Right lung (tissue), 5 donors: ENCODE measurements around the gene POLRMT. TPM values are rescaled to one million over a fixed set of nuclear protein-coding genes. Genes with fewer than 3 reads are reported as not detected.

ENCODE experiments used
- DNase-seq, 2 donors: peaks; one replicate each; pipeline ENCODE4 v3.0.0-alpha.2; 2013
- polyA plus RNA-seq, 5 donors: library from polyadenylated mRNA; unstranded; fragments of 120-200 nt; gene quantifications; one replicate each; pipeline versions ENCODE4 v1.2.1 to v1.2.3, GENCODE V29; 2013; ENCODE audit warnings: inconsistent platforms in 1 of 5, low replicate concordance in 1 of 5; ENCODE audit not compliant: insufficient read length in 5 of 5, insufficient read depth in 1 of 5

The POLRMT gene
- polyA plus RNA-seq, 5 donors: 28.9 to 46.0 (median 43.0) TPM

- DNase-seq: no peak
Measured at GRCh38 chr19:648904-649801, 15.8 kb upstream of the POLRMT start.

DNA sequence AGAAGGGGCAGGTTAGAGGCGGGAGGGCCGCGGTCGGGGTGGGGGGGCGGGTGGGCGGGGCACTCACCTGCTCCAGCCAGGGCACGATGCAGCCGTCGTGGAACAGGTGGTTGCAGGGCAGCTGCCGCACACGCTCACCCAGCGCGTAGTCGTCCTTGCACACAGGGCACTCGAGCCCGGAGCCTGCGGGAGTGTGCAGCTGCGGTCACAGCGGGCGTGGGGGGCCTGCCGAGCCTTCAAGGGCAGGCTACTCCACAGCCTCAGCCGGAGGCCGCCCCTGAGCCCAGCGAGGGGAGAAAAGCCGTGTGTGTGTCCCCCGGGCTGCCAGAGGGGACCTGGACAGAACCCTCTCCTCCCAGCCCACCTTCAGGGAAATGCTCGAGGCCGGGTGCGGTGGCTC, 15.0 kb upstream of the POLRMT start:
- DNase-seq: no peak

DNA sequence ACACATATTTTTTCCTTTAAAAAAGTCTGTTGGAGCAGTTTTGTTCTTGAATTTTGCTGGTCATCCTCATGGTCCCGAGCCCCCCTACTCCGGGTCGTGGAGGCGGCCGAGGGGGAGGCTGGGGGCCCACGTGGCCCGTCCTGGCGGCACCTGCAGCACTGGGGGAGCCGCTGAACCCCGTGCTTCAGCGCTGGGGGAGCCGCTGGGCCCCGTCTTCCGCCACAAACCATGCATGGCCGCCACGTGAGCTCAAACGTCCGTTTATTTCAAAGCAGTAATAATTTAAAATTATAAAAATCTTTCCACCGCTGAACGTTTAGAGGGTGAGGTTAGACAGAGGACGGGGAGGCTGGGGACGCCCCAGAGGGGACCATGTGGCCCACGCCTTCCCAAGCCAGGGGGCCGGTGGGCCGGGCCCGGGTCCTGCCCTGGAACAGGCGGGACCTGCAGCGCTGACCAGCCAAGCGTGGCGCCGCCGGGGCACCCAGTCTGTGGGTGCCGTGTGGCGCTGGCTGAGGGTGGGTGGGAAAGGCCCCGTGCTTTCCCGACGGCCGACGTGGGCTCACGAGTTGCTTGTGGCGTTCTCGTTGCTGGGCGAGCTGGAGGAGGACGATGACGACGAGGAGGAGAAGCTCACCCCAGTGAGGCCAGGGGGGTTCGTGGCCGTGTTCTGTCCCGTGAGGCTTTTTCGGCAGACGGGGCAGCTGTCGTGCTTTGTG, 14.4 kb upstream of the POLRMT start:
- DNase-seq: no peak

- no peak for DNase-seq
Measured at GRCh38 chr19:646779-647565, 13.6 kb upstream of the POLRMT start.

GRCh38 chr19:645912-646778, 12.8 kb upstream of the POLRMT start:
- DNase-seq: no peak

GRCh38 chr19:644789-645188, 11.5 kb upstream of the POLRMT start:
- no peak for DNase-seq

- DNase-seq: no peak
Measured at GRCh38 chr19:644363-644762, 11.0 kb upstream of the POLRMT start.

GRCh38 chr19:643736-644135, 10.4 kb upstream of the POLRMT start:
- DNase-seq: no peak

GRCh38 chr19:642767-643727, 9.7 kb upstream of the POLRMT start:
- DNase-seq: no peak

GRCh38 chr19:641702-642101, 8.4 kb upstream of the POLRMT start:
- no peak for DNase-seq

GRCh38 chr19:640606-641189, 7.4 kb upstream of the POLRMT start:
- no peak for DNase-seq

DNA sequence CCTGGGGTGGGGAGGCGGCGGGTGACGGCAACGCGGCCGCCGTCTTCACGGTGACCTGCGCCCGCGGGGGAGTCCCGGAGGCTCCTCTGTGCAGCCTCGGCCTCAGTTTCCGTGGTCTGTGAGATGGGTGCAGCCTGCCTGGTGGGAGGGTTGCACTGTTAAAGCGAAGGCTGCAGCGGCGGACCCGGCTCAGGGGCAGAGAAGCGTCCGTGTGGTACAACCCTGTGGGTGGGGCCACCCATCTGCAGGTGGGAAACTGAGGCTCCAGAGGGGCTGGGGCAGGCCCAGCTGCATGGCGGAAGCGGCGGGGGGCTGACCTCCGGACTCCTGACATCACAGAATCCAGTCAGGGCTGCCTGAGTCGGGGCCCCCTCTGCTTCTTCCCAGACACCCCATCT, 6.8 kb upstream of the POLRMT start:
- DNase-seq: no peak

DNA sequence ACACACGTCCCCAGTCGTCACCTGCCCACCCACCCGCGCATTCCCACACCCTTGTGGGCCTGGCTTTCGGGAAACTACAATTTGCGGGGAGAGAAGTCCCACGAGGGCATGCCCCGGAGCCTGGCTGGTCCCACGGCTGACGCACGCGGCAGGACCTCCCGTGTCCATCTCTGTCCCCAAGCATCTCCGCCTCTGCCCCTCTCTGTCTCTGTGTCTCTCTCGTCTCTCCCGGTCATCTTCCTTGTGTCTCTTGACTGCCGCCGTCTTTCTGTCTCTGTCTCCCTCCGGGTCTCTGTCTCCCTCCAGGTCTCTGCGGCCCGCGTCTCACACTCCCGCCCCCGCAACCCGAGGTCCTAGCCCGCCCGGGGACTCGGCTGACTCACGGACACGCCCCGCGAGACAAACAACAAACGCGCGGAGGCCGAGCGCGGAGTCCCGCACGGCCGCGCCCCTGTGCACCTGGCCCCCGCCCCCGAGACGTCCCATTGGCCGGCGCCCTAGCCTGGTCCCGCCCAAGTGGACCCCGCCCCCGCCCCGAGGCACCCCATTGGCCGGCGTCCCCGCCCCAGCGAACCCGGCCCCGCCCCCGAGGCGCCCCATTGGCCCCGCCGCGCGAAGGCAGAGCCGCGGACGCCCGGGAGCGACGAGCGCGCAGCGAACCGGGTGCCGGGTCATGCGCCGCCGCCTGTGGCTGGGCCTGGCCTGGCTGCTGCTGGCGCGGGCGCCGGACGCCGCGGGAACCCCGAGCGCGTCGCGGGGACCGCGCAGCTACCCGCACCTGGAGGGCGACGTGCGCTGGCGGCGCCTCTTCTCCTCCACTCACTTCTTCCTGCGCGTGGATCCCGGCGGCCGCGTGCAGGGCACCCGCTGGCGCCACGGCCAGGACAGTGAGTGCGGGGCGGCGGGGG, 6.2 kb upstream of the POLRMT start, which contains the start of gene FGF22:
FGF22 (plus strand) TSS at position 627 of the 908 bp plus-strand sequence; CDS start at position 674, 47 bp downstream.
- peak; percentile 70 to 71 for DNase-seq

- DNase-seq: no peak
Measured at GRCh38 chr19:638906-639252, 5.5 kb upstream of the POLRMT start.

GRCh38 chr19:634975-635652, 1.8 kb upstream of the POLRMT start:
- no peak for DNase-seq

DNA sequence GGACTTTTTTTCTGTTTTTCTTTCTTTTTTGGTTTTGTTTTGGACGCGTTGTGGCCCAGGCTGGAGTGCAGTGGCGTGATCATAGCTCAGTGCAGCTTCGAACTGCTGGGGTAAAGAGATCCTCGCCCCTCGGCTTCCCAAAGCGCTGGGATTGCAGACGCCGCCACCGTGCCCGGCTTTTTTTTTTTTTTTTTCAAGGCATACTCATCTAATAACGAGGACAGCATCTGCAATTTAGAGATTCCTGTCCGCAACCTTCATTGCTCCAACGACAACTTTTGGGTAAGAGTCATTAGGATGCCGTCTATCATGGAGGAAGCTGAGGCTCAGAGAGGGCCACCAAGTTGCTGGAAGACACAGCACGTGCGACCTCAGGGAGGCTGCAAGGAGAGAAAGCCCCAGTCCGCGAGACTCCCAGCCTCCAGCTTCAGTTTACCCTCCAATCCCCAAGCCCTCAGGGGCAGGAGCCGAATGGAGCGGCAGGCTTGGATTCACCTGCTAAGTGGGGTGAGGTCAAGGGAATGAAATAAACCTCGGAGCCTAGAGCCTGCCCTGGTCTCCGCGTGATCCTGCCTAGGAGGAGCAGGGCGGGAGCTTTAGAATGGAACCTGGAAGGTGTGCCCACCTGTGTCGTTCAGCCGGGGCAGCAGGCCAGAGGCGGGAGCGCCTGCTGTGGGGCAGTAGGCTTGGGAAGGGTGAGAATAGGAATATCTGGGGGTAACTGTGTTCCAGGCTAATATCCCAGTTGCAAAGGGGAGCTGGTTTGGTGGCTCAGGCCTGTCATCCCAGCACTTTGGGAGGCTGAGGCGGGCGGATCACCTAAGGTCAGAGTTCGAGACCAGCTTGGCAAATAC, 676 bp upstream of the POLRMT start:
- no peak for DNase-seq

- no peak for DNase-seq
Measured at GRCh38 chr19:632579-633067, 714 bp downstream of the POLRMT start.
